SH-SY5Y (cell line): Measurements from ENCODE around the gene BFSP2.

Experiments used
- GATA2 ChIP-seq: IDR thresholded peaks from 2 replicates; pipeline ENCODE4 v1.6.1; 2011; ENCODE audit warnings: mild to moderate bottlenecking, low read depth, low read length
- GATA3 ChIP-seq: IDR thresholded peaks from 2 replicates; pipeline ENCODE4 v1.6.1; 2011; ENCODE audit warnings: low read depth, mild to moderate bottlenecking, low read length, moderate library complexity

- TF ChIP-seq GATA3: no peak
- no peak for TF ChIP-seq GATA2
These were observed 77.6 kb downstream of the BFSP2 start for GRCh38 chr3:133477487-133477886.
